Measurements from ENCODE around the gene CISTR.

DNA sequence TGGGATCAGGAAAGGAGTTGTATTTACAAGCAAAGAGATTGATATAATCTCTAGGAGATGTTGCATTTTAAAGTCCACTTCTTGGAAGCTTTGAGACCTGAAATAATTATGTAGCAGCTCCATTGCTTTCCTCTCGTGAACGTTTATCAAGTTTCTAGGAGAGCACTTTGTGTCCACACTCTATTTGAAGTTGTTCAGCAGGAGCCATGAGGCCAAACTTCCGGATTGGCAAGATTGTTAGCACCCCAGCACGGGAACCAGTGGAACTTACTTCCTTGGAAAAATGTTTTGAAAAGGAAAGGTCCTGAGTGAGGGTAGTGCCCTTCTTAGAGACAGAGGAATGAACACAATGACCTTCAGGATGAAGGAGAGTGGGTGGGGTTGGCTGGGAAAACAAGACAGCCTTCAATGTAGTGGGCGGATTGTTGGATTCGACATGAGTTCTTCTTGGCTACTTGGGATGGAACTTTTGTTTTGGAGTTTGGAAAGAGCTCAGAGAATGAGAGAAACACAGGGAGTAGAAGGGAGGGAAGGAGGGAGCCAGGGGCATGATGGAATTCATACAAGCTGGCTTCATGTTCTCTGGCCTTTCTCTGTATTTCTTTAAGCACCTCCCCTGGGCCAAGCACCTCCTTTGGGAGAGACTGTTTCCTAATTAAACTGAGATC is 23.8 kb upstream of the CISTR start:
- no peak for TF ChIP-seq CTCF (IDR thresholded peaks at IDR 0.05)
- TF ChIP-seq POLR2A (IDR thresholded peaks at IDR 0.05) = no peak

All from testis (tissue), 2 donors.